H4 (cell line): ENCODE results near the gene MYH4. TPM values are rescaled to one million over a fixed set of nuclear protein-coding genes. Genes with fewer than 3 reads are reported as not detected.
A peak's percentile ranks its signal among the peaks of the same experiment; 100 is the strongest.

Experiments
- DNase-seq: peaks from one replicate; pipeline ENCODE4 v3.0.0-alpha.2; 2015; ENCODE audit warnings: low spot score
- total RNA-seq: library from RNA; depleted of rRNA; stranded (reverse); fragments of >200 nt; shearing (Covaris generic); gene quantifications from 2 replicates; pipeline ENCODE4 v1.2.3, GENCODE V29; 2014; rRNA removed

Gene MYH4
- not detected in 2 replicates for total RNA-seq

DNA sequence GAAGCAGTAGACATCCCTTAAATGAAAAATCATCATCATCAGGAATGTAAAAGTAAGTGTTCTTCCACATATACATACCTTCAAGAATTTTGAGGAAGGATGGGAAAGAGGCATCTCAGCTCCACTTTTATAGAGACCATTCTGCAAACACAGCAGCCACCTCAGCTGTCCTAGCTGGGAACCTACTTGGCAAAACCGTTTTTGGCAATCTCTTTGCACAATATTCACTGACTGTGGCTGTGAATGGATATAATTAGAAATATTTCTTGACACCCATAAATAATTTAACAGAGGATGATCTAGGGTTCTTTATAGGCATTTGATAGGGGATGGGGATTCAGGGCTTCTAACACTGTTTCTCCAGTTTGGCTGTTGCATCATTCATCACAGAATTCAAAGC is at the start of gene MYH4:
Gene MYH4 (minus strand): TSS at position 101 of the 400 bp plus-strand sequence. CDS start 2,814 bp downstream, outside the sequence.
- no peak for DNase-seq

DNA sequence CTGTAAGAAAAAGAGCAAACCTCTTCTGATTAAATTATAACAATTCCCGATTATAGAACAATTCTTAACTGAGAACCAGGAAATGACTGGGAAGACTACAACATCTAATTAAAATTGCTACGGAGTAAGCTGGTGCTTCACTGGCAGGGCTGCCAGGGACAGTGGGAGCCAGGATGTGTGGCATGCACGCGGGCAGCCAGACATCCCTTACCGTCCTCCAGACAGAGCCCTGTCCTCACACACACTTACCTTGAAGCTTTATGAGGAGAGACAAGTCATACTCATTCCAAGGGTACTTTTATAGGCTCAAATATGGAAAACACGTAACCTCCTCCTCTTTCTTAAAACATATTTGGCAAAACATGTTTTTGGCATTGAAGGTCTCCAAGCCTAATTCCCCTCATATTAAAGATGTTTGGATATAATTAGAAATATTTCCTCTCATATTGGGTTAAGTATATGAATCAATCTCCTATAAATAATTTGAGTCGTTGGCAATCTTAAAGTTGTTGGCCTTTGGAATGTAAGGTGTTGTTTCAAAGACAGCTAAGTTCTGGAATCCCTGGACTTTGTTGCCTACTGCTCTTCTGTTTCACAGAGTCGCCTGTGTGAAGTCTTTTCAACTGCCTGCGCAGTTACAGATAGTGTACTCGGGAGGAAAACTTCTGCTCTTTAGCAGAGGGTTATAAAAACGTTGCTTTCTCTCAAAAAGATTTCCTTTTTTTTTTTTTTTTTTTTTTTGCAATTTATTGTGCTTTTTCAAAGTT is 49.1 kb upstream of the MYH4 start, which contains the start of gene MYH1:
Gene MYH1 (minus strand): TSS at position 272 of the 767 bp plus-strand sequence. CDS start 1,900 bp downstream, outside the sequence.
- no peak for DNase-seq

GRCh38 chr17:10516638-10517037 is 47.3 kb upstream of the MYH4 start:
- no peak for DNase-seq

- no peak for DNase-seq
Observed at GRCh38 chr17:10516065-10516464, 46.7 kb upstream of the MYH4 start.

DNA sequence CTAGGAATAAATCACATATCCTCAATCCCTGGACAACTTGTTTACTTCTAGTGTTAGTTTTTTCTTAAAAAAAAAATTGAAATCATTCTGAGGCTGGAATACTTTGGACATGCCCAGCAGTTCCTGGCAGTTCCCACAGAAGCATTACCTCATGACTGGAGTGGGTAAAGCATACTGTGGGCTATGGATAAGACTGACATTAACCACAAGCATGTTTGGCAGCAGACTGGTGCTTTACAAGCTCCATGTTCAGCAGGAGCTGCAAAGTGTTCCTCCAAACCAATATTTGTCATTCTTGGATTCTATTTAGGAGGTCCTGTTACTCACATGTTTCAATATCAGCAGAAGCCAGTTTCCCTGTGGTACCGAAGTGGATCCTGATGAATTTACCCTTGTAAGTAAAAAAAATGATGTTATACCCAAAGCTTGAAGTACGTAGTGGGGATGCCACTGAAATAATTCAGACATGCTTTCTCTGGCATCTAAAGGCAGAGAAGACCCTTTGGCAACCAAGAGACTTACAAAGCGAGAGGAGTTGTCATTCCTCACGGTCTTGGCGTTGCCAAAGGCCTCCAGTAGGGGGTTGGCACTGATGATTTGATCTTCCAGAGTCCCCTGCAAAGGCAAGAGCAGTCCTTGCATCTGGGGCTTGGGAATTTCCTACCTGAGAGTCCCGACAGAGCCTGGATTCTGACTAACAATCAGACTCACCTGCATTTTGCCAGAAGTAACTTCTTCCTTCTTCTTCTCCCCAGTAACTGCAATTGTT is 44.1 kb upstream of the MYH4 start:
- peak; percentile 40 for DNase-seq

GRCh38 chr17:10512856-10513255 is 43.5 kb upstream of the MYH4 start:
- DNase-seq = no peak

DNA sequence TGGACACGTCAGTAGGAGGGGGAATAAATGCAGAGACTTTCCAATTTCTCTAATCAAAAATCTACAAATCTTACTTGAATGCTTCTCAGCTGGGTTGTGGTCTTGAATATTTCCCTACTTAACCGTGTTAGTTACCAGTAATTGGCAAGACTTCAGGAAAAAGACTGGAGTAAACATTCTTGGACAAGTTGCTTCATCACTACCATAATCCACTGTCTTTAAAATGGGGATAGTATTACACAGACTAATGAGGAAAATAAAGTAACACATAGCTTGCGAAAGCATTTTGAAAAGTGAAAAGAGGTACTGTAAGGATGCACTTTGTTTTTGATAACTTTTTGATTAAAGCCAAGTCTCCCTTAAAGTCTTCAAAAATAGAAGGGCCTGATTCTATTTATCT is 30.6 kb upstream of the MYH4 start:
- no peak for DNase-seq

DNA sequence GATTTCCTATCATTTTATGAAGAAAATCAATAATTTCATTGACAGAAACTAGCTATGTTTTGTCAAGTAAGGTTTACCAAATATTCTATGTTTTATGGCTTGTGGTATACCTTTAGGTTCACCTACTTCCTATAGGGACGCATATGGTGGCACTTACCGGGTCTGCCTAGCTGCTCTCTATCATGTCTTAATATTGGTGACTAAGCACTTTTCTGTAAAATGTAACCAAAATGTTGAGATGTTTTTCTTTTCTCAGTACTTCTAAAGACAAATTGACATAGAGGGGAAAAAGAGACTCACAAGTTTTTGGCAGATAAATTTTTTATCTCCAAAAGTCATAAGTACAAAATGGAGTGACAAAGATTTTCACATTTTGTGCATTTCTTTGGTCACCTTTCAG is 22.6 kb upstream of the MYH4 start:
- no peak for DNase-seq

- no peak for DNase-seq
Observed at GRCh38 chr17:10482252-10482651, 12.9 kb upstream of the MYH4 start.

DNA sequence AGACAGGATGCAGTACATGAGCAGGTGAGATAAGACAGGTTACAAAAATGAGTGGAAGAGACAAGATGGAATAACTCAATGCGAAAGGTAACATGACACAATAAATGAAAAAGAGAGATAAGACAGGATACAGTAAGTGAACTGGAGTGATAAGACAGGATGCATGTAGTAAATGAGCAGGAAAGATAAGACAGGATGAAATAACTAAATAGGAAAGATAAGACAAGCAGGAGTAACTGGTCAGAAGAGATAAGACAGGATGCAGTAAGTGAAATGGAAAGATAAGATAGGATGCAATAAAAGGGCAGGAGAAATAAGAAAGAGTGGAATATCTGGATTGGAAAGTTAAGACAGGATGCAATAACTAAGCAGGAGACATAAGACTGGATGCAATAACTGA is 8.3 kb upstream of the MYH4 start:
- no peak for DNase-seq

GRCh38 chr17:10474536-10474935 is 5.2 kb upstream of the MYH4 start:
- no peak for DNase-seq

- DNase-seq = no peak
Observed at GRCh38 chr17:10471858-10472257, 2.5 kb upstream of the MYH4 start.

DNA sequence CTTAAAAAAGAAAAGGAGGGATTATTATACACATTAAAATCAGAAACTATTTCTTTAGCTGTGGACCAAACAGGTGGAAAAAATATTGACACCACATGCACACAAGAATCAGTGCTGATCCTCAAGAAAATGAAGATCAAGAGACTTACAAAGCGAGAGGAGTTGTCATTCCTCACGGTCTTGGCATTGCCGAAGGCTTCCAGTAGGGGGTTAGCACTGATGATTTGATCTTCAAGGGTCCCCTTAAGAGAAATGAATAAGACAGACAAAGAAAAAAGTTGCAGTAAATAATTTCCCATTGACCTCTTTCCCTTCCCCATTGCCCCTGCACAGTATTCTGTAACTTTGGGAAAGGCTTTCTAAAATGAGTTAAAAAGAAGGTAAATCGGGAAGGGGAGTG is 6.0 kb downstream of the MYH4 start:
- DNase-seq = no peak

- no peak for DNase-seq
Observed at GRCh38 chr17:10460062-10460461, 9.3 kb downstream of the MYH4 start.

DNA sequence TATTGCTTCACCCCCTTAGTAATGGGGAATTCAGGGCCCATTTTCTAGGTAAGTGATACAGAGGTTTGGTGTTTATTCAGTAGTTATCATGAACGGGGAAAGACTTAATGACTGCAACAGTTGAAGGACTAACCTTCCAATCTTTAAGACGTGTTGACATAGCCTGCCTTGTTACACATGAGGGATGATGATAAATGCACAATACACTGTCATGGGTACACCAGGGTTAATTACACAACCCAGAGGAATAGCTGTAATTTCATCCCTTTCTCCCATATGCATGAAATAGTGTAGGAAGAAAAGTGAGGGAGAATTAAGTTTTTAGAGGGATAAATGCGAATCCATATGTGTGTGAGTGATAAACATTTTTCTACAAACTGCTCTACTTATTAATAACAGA is 10.7 kb downstream of the MYH4 start:
- DNase-seq = no peak

DNA sequence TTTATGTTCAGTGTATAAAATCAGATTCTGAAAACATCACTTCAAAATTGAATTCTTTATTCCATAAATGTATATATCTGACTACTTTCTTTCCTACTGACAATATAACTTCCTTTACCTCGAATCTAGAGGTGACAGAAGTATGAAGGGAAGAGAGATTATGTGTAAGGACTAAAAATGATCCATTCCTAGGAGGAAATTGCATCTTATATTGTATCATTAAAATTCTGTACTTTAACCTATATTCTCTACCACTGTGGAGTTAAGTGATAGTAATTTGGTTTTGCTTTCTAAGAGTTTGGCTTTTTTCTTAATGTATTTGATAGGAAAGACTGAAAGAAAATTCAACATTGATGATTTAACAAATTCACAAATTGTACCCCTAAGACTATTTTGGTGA is 11.4 kb downstream of the MYH4 start:
- DNase-seq = no peak

GRCh38 chr17:10447026-10447931 is 22.1 kb downstream of the MYH4 start:
- DNase-seq = no peak

DNA sequence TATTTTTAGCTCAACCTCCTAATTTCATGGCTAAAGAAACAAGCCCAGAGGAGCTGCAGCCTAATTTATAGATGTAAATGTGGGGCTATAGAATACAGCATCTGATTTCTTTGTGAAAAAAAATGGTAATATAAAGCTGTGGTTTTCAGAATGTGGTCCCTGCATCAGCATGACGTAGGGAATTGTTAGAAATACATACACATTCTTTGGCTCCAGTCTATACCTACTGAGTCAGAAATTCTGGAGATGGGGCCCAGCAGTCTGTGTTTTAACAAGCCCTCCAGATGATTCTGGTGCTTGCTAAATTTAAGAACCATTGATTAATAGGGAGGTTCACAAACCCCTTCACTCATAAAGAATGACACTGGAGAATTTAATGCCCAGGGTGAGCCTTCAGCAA is 29.5 kb downstream of the MYH4 start:
- no peak for DNase-seq

GRCh38 chr17:10435096-10435495 is 34.3 kb downstream of the MYH4 start:
- DNase-seq = no peak

GRCh38 chr17:10429421-10430045 is 39.8 kb downstream of the MYH4 start:
- peak; percentile 6 for DNase-seq

DNA sequence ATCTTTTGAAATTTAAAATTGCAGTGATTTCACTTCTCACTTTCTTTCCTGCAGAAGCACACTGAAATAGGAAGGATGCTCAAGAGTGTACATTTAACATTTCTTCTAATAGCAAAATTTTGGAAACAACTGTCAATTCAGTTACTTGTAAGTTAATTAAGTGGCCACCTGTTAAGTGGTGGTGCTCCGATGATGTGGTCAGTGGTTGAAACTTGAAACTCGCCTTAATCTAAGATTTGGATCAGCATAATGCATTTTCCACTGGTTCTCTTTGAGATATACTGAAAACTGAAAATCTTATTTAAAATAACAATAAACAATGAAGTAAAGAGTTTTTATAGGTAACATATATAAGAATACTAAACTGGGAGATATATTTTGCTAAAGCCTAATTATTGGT is 40.6 kb downstream of the MYH4 start:
- no peak for DNase-seq
